ENCODE measurements around the gene UBE2I.

UBE2I gene

GRCh38 chr16:1330931-1331711, 21.7 kb downstream of the UBE2I start:
- no peak for DNase-seq

- peak in 1 of 6 experiments; percentile 16 for DNase-seq
Observed at GRCh38 chr16:1331712-1332617, 22.5 kb downstream of the UBE2I start.

GRCh38 chr16:1332618-1333148, 23.2 kb downstream of the UBE2I start:
- no peak for DNase-seq

- peak in 5 of 6 experiments; percentile 13 to 37 (median 24) for DNase-seq
Observed at GRCh38 chr16:1333149-1333812, 23.8 kb downstream of the UBE2I start, which contains the start of gene BAIAP3. BAIAP3 (plus strand) TSS chr16:1333645; CDS start chr16:1338550, 4,905 bp downstream.

GRCh38 chr16:1333854-1334700, 24.6 kb downstream of the UBE2I start:
- no peak for DNase-seq

- DNase-seq = no peak
Observed at GRCh38 chr16:1334739-1335138, 25.3 kb downstream of the UBE2I start.

- no peak for DNase-seq
Observed at GRCh38 chr16:1335211-1335971, 26.0 kb downstream of the UBE2I start.

- no peak for DNase-seq
Observed at GRCh38 chr16:1335996-1336395, 26.6 kb downstream of the UBE2I start.

GRCh38 chr16:1336619-1337018, 27.2 kb downstream of the UBE2I start:
- DNase-seq = no peak

GRCh38 chr16:1337486-1337885, 28.1 kb downstream of the UBE2I start:
- no peak for DNase-seq

GRCh38 chr16:1338119-1338730, 28.8 kb downstream of the UBE2I start:
- DNase-seq = no peak

- DNase-seq = no peak
Observed at GRCh38 chr16:1338855-1339675, 29.6 kb downstream of the UBE2I start.

GRCh38 chr16:1340730-1341494, 31.5 kb downstream of the UBE2I start:
- DNase-seq = no peak

GRCh38 chr16:1341495-1342420, 32.3 kb downstream of the UBE2I start:
- no peak for DNase-seq

- peak; percentile 93 to 97 (median 95) for DNase-seq
Observed at GRCh38 chr16:1342526-1343427, 33.3 kb downstream of the UBE2I start.

- DNase-seq = no peak
Observed at GRCh38 chr16:1343428-1344242, 34.2 kb downstream of the UBE2I start.

All from stimulated activated naive CD4-positive, alpha-beta T cell (primary cell).